Adrenal gland (tissue), 12 donors: ENCODE data around the gene NT5M. TPM values are rescaled to one million over a fixed set of nuclear protein-coding genes. Genes with fewer than 3 reads are reported as not detected.

ENCODE experiments used
- DNase-seq, 7 donors: peaks; one replicate each; pipeline ENCODE4 v3.0.0-alpha.2; 2019 to 2020
- H3K27ac ChIP-seq, 5 donors: fragments of 200-600 bp; sonication (generic) in 4 of 5; 1 replicate in 3 of 5; 2 replicates in 2 of 5; pipeline versions ENCODE4 v1.5.1 to v1.8.0; 2016 to 2020; ENCODE audit warnings: mild to moderate bottlenecking in 1 of 5
- H3K27me3 ChIP-seq: fragments of 200-600 bp; 2 replicates; pipeline ENCODE4 v1.8.0; 2021
- H3K36me3 ChIP-seq, 2 donors: fragments of 200-600 bp; replicated peaks in 1 of 2; 1 replicate in 1 of 2; 2 replicates in 1 of 2; pipeline versions ENCODE4 v1.5.1 to v1.8.0; 2018 to 2022
- H3K4me1 ChIP-seq, 2 donors: fragments of 200-600 bp; replicated peaks in 1 of 2; 1 replicate in 1 of 2; 2 replicates in 1 of 2; pipeline versions ENCODE4 v1.5.1 to v1.8.0; 2018 to 2021
- H3K4me3 ChIP-seq, 4 donors: fragments of 200-600 bp; sonication (generic) in 3 of 4; one replicate each; pipeline ENCODE4 v1.5.1; 2016 to 2018
- H3K9me3 ChIP-seq, 3 donors: fragments of 200-600 bp; sonication (generic) in 1 of 3; replicated peaks in 1 of 3; 1 replicate in 2 of 3; 2 replicates in 1 of 3; pipeline versions ENCODE4 v1.5.1 to v1.8.0; 2016 to 2021
- POLR2A ChIP-seq, 2 donors: fragments of 450-650 bp; IDR thresholded peaks; one replicate each; pipeline ENCODE4 v1.6.1; 2017; ENCODE audit warnings: antibody characterized with exemption in 2 of 2, mild to moderate bottlenecking in 2 of 2, moderate library complexity in 1 of 2
- WGBS, 4 donors: extraction: QIAGEN DNeasy Blood & Tissue Kit in 2 of 4; methylation state at CpG; one replicate each; pipeline versions ENCODE4 v1.1.5 to v1.1.7; 2013 to 2017; 5-methylcytosine and 5-hydroxymethylcytosine counted together
- intact Hi-C, 2 donors: fragments of 100-400 bp; cut with DNase I; formaldehyde crosslinking; loops; one replicate each; pipeline versions ENCODE4 v1.14.1 to v1.15.0; 2022 to 2023
- polyA plus RNA-seq, 3 donors: library from polyadenylated mRNA; stranded (reverse); fragments of 200-250 nt in 2 of 3; fragments of 350-450 nt in 1 of 3; fragmentation: Illumina TruSeq in 1 of 3; extraction: RNeasy Lipid Tissue Mini Kit (QIAGEN cat#74804) in 1 of 3; gene quantifications; one replicate each; pipeline ENCODE4 v1.2.3, GENCODE V29; 2013 to 2014
- total RNA-seq, 9 donors: library from RNA; depleted of rRNA in 4 of 9; stranded (reverse); fragments of >200 nt in 4 of 9; fragments of 120-200 nt in 1 of 9; fragmentation: NEBNext Ultra II Directional in 1 of 9; extraction: Animal tissue kit (Norgen Biotek cat#: 25700) in 1 of 9; gene quantifications; one replicate each; pipeline versions ENCODE4 v1.1.0 to v1.2.4, GENCODE V29; 2013 to 2023
- TF ChIP-seq, protein P1 (sequence below), 6 experiments: fragments of 450-650 bp in 4 of 6; fragments of 200-600 bp in 2 of 6; sonication (generic) in 1 of 6; IDR thresholded peaks; 1 replicate in 5 of 6; 2 replicates in 1 of 6; pipeline versions ENCODE4 v1.5.1 to v1.8.0; 2016 to 2021; ENCODE audit warnings: antibody characterized with exemption in 6 of 6, mild to moderate bottlenecking in 2 of 6, moderate library complexity in 1 of 6
- donor health status: healthy with polysubstance abuse.
- donor health status: Bipolar disorder and iron deficiency.
- donor health status: DM: yes; HTN: yes; CAD: no.
- donor health status: DM: no; HTN: no; CAD: no.
- donor health status: DM: no; HTN: no; CAD: no.
- donor health status: DM: yes; HTN: yes; CAD: no.

The NT5M gene
- total and polyA plus RNA-seq, 12 donors = 0.40 to 4.8 (median 1.7) TPM

DNA sequence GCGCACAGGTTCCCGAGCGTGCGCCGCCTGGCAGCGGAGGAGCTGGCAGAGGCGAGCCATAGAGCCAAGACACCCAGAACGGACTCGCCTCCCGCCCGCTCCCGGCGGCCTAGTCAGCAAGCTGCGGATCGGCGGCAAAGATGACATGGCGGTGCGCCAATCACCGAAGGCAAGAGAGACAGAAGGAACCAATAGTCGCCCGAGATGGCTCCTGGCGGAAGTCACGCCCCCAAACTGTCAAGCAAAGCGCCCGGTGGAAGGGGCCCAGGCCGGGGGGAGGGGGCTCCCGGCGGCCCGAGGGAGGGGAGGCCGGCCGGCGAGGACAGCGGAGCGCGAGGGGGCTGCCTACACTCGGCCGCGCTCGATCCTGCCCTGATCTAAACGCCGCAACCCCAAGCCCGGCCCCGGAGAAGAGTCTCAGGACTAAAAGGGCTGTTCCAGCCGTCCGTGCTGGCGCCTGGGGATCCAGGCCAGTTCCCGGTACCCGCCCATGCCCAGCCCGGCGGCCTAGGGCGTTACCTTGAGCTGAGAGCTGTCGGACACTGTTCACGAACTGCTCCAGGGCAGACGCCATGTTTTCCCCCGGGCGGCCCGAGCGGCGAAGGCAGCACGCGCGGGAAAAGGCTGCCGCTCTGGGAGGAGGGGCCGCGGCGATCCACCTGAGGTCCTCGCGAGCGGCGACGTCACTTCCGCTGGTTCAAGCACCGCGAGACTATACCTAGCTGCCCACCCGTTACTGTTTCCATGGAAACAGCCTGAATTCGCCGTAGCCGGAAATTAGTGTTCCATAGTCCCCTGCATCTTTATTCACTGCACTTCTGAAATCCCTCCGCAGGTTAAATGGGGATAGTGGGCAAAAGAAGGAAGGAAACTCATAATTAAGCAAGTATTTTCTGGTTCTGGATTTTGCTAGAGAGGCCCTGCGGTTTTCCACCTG lies 22.3 kb upstream of the NT5M start, which contains the start of gene COPS3:
Gene COPS3 (minus strand): TSS at position 634 of the 937 bp plus-strand sequence. CDS start 60 bp downstream, at position 574.
- peaks cover 21 to 38% of the 10 kb centered on the region in 2 donors for H3K4me1 ChIP-seq
- H3K27ac ChIP-seq = peak within 1 kb of the TSS; percentile 73 to 99 (median 97)
- 0% methylated on average over 15 to 80 of the region's 80 CpGs for WGBS, 4 donors
- H3K36me3 ChIP-seq = peaks cover 0 to 1% of the 10 kb centered on the region in 2 donors
- peak; percentile 98 to 99 (median 99) for DNase-seq
- intact Hi-C loops = no loop called here
- peak within 1 kb of the TSS; percentile 20 to 100 (median 93) for H3K4me3 ChIP-seq
- no peaks in the 10 kb centered on the region for H3K9me3 ChIP-seq
- H3K27me3 ChIP-seq = no peaks in the 10 kb centered on the region
- TF ChIP-seq, protein P1, sequence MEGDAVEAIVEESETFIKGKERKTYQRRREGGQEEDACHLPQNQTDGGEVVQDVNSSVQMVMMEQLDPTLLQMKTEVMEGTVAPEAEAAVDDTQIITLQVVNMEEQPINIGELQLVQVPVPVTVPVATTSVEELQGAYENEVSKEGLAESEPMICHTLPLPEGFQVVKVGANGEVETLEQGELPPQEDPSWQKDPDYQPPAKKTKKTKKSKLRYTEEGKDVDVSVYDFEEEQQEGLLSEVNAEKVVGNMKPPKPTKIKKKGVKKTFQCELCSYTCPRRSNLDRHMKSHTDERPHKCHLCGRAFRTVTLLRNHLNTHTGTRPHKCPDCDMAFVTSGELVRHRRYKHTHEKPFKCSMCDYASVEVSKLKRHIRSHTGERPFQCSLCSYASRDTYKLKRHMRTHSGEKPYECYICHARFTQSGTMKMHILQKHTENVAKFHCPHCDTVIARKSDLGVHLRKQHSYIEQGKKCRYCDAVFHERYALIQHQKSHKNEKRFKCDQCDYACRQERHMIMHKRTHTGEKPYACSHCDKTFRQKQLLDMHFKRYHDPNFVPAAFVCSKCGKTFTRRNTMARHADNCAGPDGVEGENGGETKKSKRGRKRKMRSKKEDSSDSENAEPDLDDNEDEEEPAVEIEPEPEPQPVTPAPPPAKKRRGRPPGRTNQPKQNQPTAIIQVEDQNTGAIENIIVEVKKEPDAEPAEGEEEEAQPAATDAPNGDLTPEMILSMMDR (IDR thresholded peaks at IDR 0.05) = no peak
- peak; percentile 71 to 78 for TF ChIP-seq POLR2A (IDR thresholded peaks at IDR 0.05)

GRCh38 chr17:17285951-17286350 lies 17.2 kb upstream of the NT5M start:
- H3K36me3 ChIP-seq = no peaks in the 10 kb centered on the region
- H3K4me1 ChIP-seq = no peaks in the 10 kb centered on the region
- no peaks in the 10 kb centered on the region for H3K27me3 ChIP-seq
- intact Hi-C loops = no loop called here
- no peak overlapping the region for H3K27ac ChIP-seq
- H3K4me3 ChIP-seq = no peak overlapping the region
- TF ChIP-seq, protein P1 (IDR thresholded peaks at IDR 0.05) = no peak
- TF ChIP-seq POLR2A (IDR thresholded peaks at IDR 0.05) = no peak
- no peaks in the 10 kb centered on the region for H3K9me3 ChIP-seq
- whole genome bisulfite sequencing, 4 donors = 79 to 84% (median 79%) methylated on average over 5 of the region's 5 CpGs
- no peak for DNase-seq

DNA sequence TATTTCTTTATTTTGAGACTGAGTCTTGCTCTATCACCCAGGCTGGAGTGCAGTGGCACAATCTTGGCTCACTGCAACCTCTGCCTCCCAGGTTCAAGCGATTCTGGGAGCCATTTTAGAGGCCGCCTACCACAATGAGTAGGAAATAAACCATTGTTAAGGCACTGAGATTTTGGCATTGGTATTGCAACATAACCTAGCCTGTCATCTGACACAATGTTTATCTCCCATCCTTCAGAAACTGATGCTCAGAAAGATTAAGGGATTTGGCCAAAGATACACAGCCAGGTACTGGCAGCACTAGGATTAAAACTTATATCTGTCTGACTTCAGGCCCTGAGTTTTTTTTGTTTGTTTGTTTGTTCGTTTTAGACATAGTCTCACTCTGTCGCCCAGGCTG lies 14.1 kb upstream of the NT5M start:
- intact Hi-C loops = no loop called here
- Histone ChIP-seq H3K36me3 (no peaks in the 10 kb centered on the region), H3K27me3 (no peaks in the 10 kb centered on the region), H3K4me3 (no peak overlapping the region), H3K9me3 (no peaks in the 10 kb centered on the region), H3K4me1 (no peaks in the 10 kb centered on the region), H3K27ac (no peak overlapping the region)
- TF ChIP-seq, protein P1 (IDR thresholded peaks at IDR 0.05) = no peak
- no peak for TF ChIP-seq POLR2A (IDR thresholded peaks at IDR 0.05)
- DNase-seq = no peak
- 84 to 92% (median 90%) methylated on average over 4 of the region's 4 CpGs for WGBS, 4 donors

DNA sequence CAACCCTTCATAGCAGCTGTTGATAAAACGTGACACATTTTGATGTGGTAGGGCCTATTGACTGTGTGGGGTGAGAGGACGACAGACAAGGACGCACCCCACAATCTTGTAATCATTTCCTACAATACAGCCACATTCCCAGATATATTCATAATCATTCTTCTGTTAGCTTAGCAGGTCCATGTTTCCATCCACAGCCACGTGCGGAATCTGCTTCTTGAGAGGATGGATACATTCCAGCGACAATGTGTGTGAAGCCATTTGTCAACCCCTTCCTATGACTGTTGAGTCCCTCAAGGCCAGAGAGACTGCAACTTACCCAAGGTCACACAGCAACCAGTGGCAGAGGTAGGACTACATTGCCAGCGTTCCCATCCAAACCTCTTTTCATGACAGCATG lies 13.5 kb upstream of the NT5M start:
- Histone ChIP-seq H3K4me3 (no peak overlapping the region), H3K27ac (no peak overlapping the region), H3K9me3 (no peaks in the 10 kb centered on the region), H3K4me1 (no peaks in the 10 kb centered on the region), H3K36me3 (no peaks in the 10 kb centered on the region), H3K27me3 (no peaks in the 10 kb centered on the region)
- 53 to 63% (median 58%) methylated on average over 7 of the region's 7 CpGs for WGBS, 4 donors
- intact Hi-C loops = no loop called here
- TF ChIP-seq POLR2A (IDR thresholded peaks at IDR 0.05) = no peak
- TF ChIP-seq, protein P1 (IDR thresholded peaks at IDR 0.05) = no peak
- peak in 2 of 7 donors; percentile 7 to 45 for DNase-seq
